Osteoblast (primary cell): ENCODE measurements around the gene PSMD1. TPM values are rescaled to one million over a fixed set of nuclear protein-coding genes. Genes with fewer than 3 reads are reported as not detected.

Source experiments
- DNase-seq: peaks from one replicate; pipeline ENCODE4 v3.0.0; 2011; ENCODE audit warnings: low spot score, mixed read lengths; ENCODE audit not compliant: insufficient read length; ENCODE audit errors: missing footprints
- H2AFZ ChIP-seq: 2 replicates; pipeline ENCODE4 v1.6.0; 2011; ENCODE audit warnings: mild to moderate bottlenecking, low read length
- H3K27ac ChIP-seq: 2 replicates; pipeline ENCODE4 v1.5.1; 2011; ENCODE audit warnings: mild to moderate bottlenecking, low read depth, low read length, moderate library complexity
- H3K27me3 ChIP-seq: 2 replicates; pipeline ENCODE4 v1.6.0; 2012; ENCODE audit warnings: mild to moderate bottlenecking, control low read depth, inconsistent platforms, low read length, moderate library complexity; ENCODE audit not compliant: insufficient read depth
- H3K36me3 ChIP-seq: 2 replicates; pipeline ENCODE4 v1.5.1; 2011; ENCODE audit warnings: mild to moderate bottlenecking, low read length, control low read depth, moderate library complexity; ENCODE audit not compliant: insufficient read depth
- H3K4me1 ChIP-seq: 2 replicates; pipeline ENCODE4 v1.5.1; 2011; ENCODE audit warnings: mild to moderate bottlenecking, low read length, control low read depth, moderate library complexity; ENCODE audit not compliant: insufficient read depth
- H3K4me2 ChIP-seq: 2 replicates; pipeline ENCODE4 v1.6.0; 2011; ENCODE audit warnings: mild to moderate bottlenecking, low read length; ENCODE audit not compliant: insufficient read depth
- H3K4me3 ChIP-seq: fragments of 200-600 bp; sonication (generic); 3 replicates; pipeline ENCODE4 v1.5.1; 2012; ENCODE audit warnings: mild to moderate bottlenecking, low read length, inconsistent platforms; ENCODE audit not compliant: insufficient read depth
- H3K79me2 ChIP-seq: 2 replicates; pipeline ENCODE4 v1.6.0; 2012; ENCODE audit warnings: mild to moderate bottlenecking, low read length, control low read depth, inconsistent platforms; ENCODE audit not compliant: insufficient read depth
- H3K9me3 ChIP-seq: 2 replicates; pipeline ENCODE4 v1.5.1; 2011; ENCODE audit warnings: low read depth, low read length, control low read depth
- H4K20me1 ChIP-seq: 2 replicates; pipeline ENCODE4 v1.6.0; 2012; ENCODE audit warnings: mild to moderate bottlenecking, low read length, control low read depth; ENCODE audit not compliant: insufficient read depth
- total RNA-seq: library from RNA; depleted of rRNA; stranded (reverse); fragments of >200 nt; gene quantifications from 2 replicates; pipeline ENCODE4 v1.2.3, GENCODE V29; 2012
- TF ChIP-seq, protein P1 (sequence below): IDR thresholded peaks from 2 replicates; pipeline ENCODE4 v1.5.1; 2011; ENCODE audit warnings: mild to moderate bottlenecking, low read depth, low read length, moderate library complexity; ENCODE audit errors: extremely low read depth

Gene PSMD1
- total RNA-seq, 1 donor: 112 TPM

DNA sequence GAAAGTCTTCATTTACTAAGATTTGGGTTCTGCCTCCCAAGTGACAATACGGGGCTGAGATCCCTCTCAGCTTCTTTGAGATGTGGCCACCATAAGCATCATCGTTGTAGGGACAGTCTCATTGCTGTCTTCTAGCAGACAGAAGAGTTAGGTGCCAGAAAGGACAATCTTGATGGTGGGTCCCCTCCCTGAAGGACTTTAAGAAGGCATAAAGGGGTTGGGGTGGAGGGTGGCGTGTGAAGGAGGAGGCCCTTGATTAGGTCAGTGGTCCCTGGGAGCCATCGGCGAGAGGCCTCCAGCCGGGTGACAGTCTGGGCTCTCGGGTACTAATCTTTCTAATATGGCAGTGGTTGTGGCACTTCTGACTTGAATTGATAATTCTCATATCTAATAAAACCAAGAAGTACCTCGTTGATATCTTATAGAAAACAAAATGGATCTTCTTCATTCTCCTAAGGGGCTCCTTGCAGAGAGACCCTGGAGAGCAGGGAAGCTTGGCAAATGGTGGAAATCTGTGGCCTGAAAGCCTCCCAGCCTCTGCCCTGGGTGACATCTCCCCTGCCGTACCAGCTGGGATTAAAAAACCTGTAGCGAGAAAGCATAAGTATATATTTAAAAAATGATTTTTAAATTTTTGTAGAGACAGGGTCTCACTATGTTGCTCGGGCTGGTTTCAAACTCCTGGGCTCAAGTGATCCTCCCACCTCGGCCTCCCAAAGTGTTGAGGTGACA is 7.2 kb upstream of the PSMD1 start:
- Histone ChIP-seq H3K27me3 (peaks cover 34% of the 10 kb centered on the region), H3K9me3 (no peaks in the 10 kb centered on the region), H2AFZ (no peak overlapping the region), H3K79me2 (no peaks in the 10 kb centered on the region), H4K20me1 (no peaks in the 10 kb centered on the region), H3K36me3 (no peaks in the 10 kb centered on the region), H3K4me2 (no peak overlapping the region), H3K4me1 (no peaks in the 10 kb centered on the region), H3K27ac (no peak overlapping the region), H3K4me3 (no peak overlapping the region)
- DNase-seq: no peak
- TF ChIP-seq, protein P1, sequence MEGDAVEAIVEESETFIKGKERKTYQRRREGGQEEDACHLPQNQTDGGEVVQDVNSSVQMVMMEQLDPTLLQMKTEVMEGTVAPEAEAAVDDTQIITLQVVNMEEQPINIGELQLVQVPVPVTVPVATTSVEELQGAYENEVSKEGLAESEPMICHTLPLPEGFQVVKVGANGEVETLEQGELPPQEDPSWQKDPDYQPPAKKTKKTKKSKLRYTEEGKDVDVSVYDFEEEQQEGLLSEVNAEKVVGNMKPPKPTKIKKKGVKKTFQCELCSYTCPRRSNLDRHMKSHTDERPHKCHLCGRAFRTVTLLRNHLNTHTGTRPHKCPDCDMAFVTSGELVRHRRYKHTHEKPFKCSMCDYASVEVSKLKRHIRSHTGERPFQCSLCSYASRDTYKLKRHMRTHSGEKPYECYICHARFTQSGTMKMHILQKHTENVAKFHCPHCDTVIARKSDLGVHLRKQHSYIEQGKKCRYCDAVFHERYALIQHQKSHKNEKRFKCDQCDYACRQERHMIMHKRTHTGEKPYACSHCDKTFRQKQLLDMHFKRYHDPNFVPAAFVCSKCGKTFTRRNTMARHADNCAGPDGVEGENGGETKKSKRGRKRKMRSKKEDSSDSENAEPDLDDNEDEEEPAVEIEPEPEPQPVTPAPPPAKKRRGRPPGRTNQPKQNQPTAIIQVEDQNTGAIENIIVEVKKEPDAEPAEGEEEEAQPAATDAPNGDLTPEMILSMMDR: no peak

DNA sequence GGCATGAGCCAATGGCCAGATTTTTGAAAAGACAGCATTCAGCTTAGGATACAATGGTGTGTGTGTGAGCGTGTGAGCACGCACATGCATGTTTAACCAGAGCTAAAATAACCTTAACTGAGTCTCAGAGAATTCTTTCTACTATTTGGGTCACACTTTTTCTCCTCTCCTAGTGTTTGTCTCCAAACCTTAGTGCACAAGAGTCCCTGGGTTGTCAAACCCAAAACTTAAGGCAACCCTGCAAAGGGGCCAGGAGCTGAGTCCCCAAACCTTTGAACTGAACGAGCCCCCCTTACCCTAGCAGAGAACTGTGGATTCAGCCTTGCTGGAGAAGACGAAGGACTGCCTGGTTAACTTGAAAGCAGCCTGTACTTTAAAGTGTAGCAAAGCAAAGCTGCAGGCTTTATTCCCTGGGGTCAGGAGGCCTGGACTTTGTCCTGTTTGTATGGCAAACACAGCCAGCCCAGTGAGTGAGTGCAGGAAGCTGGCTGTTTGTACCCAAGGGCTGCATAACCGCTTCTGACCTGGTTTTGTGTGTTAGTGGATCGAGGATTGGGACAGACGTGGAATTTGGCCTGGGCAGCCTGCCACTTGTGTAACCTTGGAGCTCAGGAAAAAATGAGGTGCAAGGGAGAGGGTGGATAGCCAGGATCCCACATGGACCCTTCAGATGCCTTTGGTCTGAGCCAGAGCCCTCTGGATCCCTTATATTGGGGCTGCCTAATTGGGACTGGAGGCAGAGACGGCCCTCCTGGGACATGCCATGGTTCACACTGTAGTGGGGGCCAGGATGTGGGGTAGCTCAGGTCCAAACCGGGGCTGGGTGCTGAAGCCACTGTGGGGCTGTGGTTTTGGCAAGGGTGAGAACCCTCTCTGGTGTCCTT is 6.4 kb upstream of the PSMD1 start:
- peaks cover 34% of the 10 kb centered on the region for H3K27me3 ChIP-seq
- H3K4me3 ChIP-seq: no peak overlapping the region
- no peak overlapping the region for H2AFZ ChIP-seq
- H3K27ac ChIP-seq: no peak overlapping the region
- H3K79me2 ChIP-seq: no peaks in the 10 kb centered on the region
- no peaks in the 10 kb centered on the region for H3K36me3 ChIP-seq
- no peak for DNase-seq
- no peaks in the 10 kb centered on the region for H3K9me3 ChIP-seq
- H3K4me1 ChIP-seq: no peaks in the 10 kb centered on the region
- H4K20me1 ChIP-seq: no peaks in the 10 kb centered on the region
- TF ChIP-seq, protein P1: no peak
- H3K4me2 ChIP-seq: no peak overlapping the region

DNA sequence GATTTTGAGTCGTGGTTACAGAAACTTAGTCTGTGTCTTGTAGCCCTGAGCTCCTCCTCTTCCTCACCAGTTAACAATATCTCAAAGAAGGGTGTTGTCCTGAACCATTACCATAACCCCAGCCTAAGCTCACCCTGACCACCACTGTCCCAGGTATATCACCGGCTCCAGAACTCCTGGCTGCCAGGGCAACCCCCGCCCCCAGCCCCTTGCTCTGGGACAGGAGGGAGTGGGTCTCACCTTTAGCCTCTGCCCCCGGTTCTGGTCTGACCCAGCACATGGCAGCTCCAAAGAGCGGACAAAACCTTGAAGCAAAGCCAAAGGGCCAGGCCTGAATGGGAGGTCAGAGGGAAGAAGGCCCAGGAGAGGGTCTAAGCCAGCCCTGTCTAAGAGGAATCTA is 5.6 kb upstream of the PSMD1 start:
- peaks cover 34% of the 10 kb centered on the region for H3K27me3 ChIP-seq
- no peaks in the 10 kb centered on the region for H4K20me1 ChIP-seq
- no peak for DNase-seq
- H2AFZ ChIP-seq: no peak overlapping the region
- no peak overlapping the region for H3K4me2 ChIP-seq
- H3K9me3 ChIP-seq: no peaks in the 10 kb centered on the region
- no peaks in the 10 kb centered on the region for H3K79me2 ChIP-seq
- H3K36me3 ChIP-seq: no peaks in the 10 kb centered on the region
- no peak overlapping the region for H3K27ac ChIP-seq
- no peak overlapping the region for H3K4me3 ChIP-seq
- no peaks in the 10 kb centered on the region for H3K4me1 ChIP-seq
- TF ChIP-seq, protein P1: no peak
